HCT116 (cell line): ENCODE measurements around the gene MED15.
"Not testable (repeated sequence)": the region's sequence is repeated elsewhere in the genome, so short reads cannot be mapped to it uniquely, and the experiment has no call there.

ENCODE experiments used
- CEBPB ChIP-seq: IDR thresholded peaks from 2 replicates; pipeline ENCODE4 v1.6.1; 2012; ENCODE audit warnings: low read depth
- EZH2 ChIP-seq: fragments of 200-600 bp; sonication (generic); IDR thresholded peaks from 2 replicates; pipeline ENCODE4 v1.6.1; 2017; ENCODE audit warnings: antibody characterized with exemption, mixed run types
- EZH2phosphoT487 ChIP-seq: fragments of 200-600 bp; IDR thresholded peaks from 2 replicates; pipeline ENCODE4 v1.6.1; 2018; ENCODE audit warnings: antibody characterized with exemption, borderline replicate concordance
- POLR2A ChIP-seq: IDR thresholded peaks from 2 replicates; pipeline ENCODE4 v1.7.0; 2011; ENCODE audit warnings: borderline replicate concordance; ENCODE audit not compliant: insufficient read depth, insufficient read length; ENCODE audit errors: extremely low read depth
- POLR2AphosphoS5 ChIP-seq: IDR thresholded peaks from 2 replicates; pipeline ENCODE4 v1.6.1; 2011; ENCODE audit warnings: mild to moderate bottlenecking, low read depth, low read length, moderate library complexity
- SIN3A ChIP-seq: IDR thresholded peaks from 2 replicates; pipeline ENCODE4 v1.6.1; 2012; ENCODE audit warnings: low read depth
- SP1 ChIP-seq: IDR thresholded peaks from 2 replicates; pipeline ENCODE4 v1.6.1; 2012; ENCODE audit warnings: low read depth
- TF ChIP-seq, protein P1 (sequence below), 3 experiments: fragments of 200-600 bp in 1 of 3; sonication (generic) in 1 of 3; IDR thresholded peaks in 2 of 3; conservative IDR thresholded peaks in 1 of 3; 2 replicates each; pipeline ENCODE4 v1.5.1; 2012 to 2017; ENCODE audit warnings: low read depth in 2 of 3, low read length in 2 of 3, antibody characterized with exemption in 1 of 3, borderline replicate concordance in 1 of 3, control low read depth in 1 of 3, mild to moderate bottlenecking in 1 of 3, mixed read lengths in 1 of 3, mixed run types in 1 of 3, moderate library complexity in 1 of 3; ENCODE audit not compliant: insufficient read depth in 1 of 3

DNA sequence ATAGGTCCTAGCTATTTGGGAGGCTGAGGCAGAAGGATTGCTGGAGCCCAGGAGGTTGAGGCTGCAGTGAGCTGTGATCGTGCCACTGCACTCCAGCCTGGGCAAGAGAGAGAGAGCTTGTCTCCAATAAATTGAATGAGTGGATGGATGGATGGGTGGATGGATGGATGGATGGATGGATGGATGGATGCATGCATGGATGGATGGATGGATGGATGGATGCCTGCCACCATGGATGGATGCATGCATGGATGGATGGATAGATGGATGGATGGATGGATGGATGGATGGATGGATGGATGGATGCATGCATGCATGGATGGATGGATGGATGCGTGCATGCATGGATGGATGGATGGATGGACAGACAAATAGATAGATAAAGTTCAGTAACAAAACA is 36.9 kb upstream of the MED15 start:
- not testable (repeated sequence) for TF ChIP-seq SIN3A, EZH2, POLR2A, POLR2AphosphoS5, CEBPB, EZH2phosphoT487, SP1
- TF ChIP-seq, protein P1, sequence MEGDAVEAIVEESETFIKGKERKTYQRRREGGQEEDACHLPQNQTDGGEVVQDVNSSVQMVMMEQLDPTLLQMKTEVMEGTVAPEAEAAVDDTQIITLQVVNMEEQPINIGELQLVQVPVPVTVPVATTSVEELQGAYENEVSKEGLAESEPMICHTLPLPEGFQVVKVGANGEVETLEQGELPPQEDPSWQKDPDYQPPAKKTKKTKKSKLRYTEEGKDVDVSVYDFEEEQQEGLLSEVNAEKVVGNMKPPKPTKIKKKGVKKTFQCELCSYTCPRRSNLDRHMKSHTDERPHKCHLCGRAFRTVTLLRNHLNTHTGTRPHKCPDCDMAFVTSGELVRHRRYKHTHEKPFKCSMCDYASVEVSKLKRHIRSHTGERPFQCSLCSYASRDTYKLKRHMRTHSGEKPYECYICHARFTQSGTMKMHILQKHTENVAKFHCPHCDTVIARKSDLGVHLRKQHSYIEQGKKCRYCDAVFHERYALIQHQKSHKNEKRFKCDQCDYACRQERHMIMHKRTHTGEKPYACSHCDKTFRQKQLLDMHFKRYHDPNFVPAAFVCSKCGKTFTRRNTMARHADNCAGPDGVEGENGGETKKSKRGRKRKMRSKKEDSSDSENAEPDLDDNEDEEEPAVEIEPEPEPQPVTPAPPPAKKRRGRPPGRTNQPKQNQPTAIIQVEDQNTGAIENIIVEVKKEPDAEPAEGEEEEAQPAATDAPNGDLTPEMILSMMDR (IDR thresholded peaks at IDR 0.05 in 2 of 3, conservative IDR thresholded peaks at IDR 0.05 in 1 of 3; ENCODE audit: borderline replicate concordance in 1 of 3, insufficient read depth in 1 of 3, low read depth in 2 of 3, low read length in 2 of 3), result not testable (repeated sequence)
